Measurements from ENCODE around the gene KLHL22.
"Not testable (repeated sequence)": the region's sequence is repeated elsewhere in the genome, so short reads cannot be mapped to it uniquely, and the experiment has no call there.

KLHL22 gene

GRCh38 chr22:20523086-20523983 is 27.7 kb upstream of the KLHL22 start:
- no peak for DNase-seq

DNA sequence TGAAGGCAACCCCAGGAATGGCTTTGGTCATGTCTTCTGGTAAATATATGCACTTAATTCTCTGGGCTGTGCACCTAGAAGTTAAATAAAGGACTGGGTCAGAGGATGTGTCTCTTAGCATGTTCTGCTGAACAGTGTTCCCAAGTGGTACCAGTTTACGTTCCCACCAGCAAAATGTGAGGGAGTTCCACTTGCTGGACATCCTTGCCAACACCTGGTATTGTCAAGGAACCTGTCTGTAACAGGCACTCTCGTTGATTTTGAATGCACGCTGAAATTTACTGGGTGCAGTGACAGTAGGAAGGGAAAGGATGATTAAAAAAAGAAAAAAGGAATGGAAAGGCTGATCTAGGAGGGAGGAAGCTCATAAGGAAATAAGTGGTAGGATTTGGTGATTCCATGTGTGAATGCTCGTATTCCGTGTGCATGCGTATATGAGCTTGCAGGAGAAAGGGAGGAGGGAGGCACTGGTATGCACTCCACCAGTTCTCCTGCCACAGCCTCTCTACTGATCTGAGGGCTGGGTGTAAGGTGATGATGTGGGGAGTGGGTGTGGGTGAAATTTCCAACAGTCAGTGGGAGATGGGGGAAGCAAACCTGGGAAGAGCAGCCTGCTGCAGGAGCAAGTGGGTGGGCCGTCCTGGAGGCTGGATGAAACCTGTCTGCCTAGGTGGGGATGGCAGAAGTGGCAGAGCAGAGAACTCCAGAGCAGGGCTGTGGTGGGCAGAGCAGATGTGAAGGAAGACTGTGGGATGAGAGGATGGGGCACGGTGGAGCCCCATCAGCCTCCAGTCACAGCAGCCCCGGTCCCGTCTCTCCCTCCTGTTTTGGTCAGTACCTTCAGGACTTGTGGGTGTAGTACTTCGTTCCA is 26.8 kb upstream of the KLHL22 start:
- DNase-seq: no peak

DNA sequence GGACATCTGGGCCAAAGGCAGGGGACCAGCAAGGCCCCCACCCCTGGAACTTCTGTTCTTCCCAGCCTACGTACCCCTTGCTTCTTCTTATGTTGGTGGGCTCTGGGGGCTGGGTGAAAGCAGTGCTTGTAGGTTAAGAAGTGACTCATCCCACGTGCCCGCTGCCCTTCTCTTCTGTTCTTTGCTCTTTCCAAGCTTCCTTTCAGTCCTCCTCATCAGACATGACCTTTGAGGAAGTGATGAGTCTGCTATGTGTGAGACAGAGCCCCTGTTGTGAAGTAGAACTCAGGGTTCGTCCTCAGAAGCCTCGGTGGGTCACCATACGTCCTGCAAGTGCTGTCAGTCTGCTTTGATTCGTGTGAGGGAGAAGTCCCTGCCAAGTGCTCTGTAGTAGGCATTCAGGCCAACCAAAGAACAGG is 24.5 kb upstream of the KLHL22 start:
- DNase-seq: peak in 1 of 2 experiments; percentile 25

- no peak for DNase-seq
Measured at GRCh38 chr22:20519558-20519957, 24.0 kb upstream of the KLHL22 start.

DNA sequence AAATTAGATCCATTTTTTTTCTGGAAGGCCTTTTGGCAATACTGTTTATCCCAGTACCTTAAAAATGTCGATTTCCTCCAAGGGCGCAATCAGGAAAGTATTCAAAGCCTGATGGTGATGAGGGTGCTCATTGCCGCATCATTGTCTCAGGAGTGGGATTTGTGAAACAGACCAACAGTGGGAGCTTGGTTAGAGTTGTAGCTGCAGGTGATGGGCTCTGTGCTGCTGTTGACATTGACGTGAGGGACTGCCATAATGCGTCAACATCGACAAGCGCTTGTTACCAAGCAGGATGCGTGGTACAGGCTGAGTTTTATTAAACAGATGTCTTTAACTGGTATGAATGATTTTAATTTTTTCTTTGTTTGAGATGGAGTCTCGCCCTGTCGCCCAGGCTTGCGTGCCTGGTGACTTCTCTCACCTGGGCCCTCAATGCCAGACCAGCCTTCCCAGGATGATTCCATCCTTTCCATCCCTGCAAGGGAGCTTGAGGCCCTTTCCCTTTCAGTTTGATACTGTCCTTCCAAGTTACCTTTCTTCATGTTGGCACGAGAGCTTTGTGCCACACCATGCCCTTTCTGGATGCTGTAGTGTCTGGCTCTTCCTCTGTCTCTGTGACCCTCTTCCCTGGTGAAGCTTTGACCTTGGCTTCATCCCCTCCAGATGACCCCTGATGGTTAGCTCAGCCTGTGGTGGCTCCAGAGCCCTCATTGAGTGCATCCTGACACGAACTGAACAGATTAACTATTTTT is 22.4 kb upstream of the KLHL22 start:
- DNase-seq: no peak

DNA sequence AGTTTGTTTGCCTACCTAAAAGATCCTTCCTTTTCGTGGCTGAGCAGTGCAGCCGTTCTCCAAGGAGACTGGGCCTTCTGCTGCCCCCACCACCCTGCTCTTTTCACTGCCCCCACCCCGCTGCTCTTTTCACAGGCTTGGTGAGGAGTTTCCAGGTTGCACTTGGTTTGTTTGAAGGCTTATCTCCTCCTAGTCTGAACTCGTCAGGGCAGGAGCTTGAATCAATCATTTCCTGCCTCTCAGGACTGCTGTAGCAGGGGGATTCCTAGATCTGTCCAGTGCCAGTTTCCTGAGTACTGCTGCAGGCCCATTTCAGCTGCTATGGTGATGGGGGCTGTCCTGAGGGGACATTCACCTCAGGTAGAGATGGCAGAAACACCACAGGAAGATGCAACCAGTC is 21.8 kb upstream of the KLHL22 start:
- DNase-seq: no peak

DNA sequence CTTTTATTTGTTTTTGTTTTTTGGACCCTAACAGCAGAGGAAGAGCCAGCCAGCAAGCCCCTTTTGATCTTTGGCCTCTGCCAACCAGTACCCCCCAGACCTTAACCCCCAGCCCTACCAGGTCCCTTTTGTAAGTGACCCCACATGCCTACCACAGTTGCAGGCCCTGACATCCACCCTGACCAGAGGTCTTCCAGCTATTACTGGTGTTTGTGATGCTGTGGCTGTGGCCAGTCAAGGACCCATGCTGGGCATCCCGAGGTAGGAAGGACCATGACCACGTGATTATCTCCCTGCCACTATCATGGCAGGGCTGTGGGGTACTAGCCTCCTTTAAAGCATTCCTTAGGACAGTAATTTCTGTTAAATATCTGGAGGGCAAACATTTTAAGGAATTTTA is 20.8 kb upstream of the KLHL22 start:
- no peak for DNase-seq

DNA sequence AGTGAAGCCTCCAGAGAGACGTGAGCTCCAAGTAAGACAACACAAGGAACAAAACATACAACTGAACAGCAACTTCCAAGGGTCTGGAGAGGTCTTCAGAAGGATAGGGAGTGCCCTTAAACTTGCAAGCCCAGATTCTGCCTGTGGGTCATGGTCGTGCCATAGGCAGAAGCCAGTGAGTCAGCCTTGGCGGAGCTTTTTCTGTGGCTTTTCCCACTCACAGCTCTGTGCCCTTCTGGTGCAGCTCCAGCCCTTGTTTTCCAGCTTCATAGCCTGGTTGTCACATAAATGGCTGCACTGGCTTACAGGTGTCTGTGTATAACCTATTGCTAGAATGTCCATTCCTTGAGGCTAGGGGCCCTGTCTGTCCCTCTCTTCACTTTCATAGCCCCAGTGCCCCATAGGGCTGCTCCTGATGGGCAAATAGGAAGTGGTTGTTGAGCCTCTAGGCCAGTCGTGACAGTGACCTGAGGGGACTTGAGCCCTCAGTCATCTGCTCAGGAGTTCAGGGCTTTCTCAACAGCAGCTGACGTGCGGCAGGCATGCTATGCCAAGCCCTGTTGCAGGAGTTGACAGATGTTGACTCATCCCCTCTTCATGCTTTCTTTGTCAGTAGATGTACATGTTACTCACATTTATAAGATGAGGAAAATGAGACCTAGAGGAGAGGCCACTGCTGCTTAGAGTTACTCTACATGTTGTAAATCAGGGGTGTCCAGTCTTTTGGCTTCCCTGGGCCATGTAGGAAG is 19.2 kb upstream of the KLHL22 start:
- DNase-seq: no peak

DNA sequence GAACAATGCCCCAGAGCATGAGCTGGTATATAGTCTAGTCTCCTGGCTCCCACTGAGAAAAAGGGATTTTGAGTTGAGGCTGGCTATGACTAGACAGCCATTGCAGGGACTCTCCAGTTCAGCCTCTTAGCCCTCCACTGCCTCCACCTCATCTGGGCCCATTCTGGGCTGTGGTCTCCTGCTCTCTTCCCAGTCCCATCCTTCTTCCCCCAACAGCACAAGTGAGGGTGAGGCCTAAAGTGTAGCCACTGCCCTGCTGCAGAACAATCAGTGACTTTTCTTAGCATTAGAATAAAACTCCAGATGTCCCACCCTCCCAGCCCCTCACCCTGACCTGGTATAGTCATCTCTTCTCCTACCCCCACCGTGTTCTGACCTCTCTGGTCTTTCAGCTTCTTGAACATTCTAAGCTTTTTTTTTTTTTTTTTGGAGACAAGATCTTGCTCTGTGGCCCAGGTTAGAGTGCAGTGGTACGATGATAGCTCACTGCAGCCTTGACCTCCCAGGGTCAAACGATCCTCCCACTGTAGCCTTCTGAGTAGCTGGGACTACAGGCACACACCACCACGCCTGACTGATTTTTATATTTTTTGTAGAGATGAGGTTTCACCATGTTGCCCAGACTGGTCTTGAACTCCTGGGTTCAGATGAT is 16.1 kb upstream of the KLHL22 start:
- DNase-seq: no peak

GRCh38 chr22:20510811-20511577 is 15.4 kb upstream of the KLHL22 start:
- no peak for DNase-seq

DNA sequence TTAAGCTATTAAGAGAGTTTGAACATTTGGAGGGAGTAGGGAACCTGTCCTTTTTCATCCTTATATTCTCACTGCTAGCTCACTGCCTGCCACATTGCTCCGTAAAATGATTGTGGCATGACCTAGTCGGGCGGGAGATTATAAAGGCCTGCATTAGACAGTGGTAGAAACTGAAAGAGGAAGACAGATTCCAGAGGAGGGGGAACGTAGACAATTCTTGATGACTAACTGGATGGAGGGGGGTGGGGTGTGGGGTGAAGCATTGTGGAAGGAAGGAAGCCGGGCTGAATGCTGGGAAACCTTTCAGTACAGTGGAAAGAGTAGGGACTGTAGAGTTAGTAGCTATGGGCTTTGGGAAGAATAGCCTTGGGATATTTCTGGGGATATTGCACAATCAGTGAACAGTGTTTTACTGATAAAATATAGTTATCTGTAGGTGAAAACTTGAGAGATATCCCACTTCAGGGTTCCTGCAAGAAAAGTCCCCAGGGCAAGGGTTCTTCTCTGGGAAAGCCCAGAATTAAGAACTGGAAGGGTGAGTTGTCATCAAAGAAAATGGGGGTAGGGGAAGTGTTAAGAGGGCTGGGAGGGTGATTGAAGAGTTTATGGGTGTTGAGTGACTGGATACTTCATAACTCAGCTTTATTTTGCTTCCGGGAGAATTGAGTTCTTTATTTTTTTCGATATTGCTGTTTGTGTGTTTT is 13.9 kb upstream of the KLHL22 start:
- DNase-seq: peak; percentile 59 to 88

GRCh38 chr22:20508815-20509271 is 13.2 kb upstream of the KLHL22 start:
- peak in 1 of 2 experiments; percentile 39 for DNase-seq

DNA sequence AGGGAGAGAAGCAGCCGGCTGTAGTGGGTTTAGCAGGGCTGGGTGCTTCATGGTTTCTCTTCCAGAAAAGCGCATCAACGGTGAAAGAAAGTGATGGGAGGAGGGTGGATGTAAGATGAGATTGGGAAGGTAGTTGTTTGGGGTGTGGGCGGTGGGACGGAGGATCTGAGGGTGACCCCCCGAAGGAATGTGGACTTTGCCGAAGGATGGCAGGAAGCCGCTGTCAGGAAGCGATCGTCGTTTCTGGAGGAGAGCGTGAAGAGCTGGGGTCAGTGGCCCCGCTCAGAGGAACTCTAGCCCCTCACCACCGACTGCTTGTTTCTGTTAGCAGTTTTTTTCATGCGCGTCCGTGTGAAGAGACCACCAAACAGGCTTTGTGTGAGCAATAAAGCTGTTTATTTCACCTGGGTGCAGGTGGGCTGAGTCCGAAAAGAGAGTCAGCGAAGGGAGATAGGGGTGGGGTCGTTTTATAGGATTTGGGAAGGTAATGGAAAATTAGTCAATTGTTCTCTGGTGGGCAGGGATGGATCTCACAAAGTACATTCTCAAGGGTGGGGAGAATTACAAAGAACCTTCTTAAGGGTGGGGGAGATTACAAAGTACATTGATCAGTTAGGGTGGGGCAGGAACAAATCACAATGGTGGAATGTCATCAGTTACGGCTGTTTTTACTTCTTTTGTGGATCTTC is 12.6 kb upstream of the KLHL22 start:
- not testable (repeated sequence) for DNase-seq

DNA sequence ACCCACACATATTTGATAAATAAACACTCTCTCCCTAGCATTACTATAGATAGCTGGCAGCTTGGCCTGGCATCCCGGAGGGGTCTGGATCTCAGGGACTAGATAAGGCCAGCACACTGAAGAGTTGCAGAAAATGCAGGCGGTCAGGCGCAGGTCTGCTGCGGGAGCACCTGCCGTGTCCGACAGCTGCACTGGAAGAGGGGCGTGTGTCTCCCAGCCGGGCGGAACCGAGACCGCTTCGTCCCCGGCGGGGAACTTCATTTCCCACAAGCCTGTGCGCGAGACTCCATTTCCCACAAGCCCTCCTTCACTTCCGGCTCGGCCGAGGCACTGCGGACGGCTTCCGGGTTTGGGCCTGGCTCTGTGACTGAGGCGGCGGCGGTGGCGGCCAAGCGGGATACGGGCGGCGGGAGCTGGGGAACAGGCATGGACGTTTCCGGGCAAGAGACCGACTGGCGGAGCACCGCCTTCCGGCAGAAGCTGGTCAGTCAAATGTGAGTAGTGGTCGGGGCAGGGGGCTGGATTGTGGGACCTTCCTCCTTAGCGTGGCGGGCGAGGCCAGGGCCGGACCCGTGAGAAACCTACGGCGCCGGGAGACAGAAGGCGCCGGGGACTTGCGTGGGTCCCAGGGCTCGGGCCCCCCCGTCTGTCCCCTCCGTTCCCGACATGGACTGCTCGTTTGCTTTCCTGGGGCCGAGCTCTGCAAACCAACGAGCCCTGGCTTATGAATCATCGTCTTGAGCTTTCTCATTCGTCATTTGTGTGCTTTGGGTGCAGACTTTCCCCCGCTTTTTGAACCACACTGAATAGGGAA is 11.9 kb upstream of the KLHL22 start, which contains the start of gene MED15:
Gene MED15, plus strand, starts transcription at position 358 of the 814 bp plus-strand sequence. Its CDS starts 69 bp downstream, at position 427.
- DNase-seq: peak; percentile 75 to 76

- DNase-seq: no peak
Measured at GRCh38 chr22:20506543-20507252, 11.1 kb upstream of the KLHL22 start.

GRCh38 chr22:20504293-20504922 is 8.8 kb upstream of the KLHL22 start:
- peak; percentile 52 to 87 for DNase-seq

- DNase-seq: no peak
Measured at GRCh38 chr22:20503816-20504215, 8.2 kb upstream of the KLHL22 start.
